Astrocyte (in vitro differentiated cells and primary cell): ENCODE data around the gene RAB5IF. TPM values are rescaled to one million over a fixed set of nuclear protein-coding genes. Genes with fewer than 3 reads are reported as not detected.

Experiments
- DNase-seq: peaks from one replicate; pipeline ENCODE4 v3.0.0-alpha.2; 2010; ENCODE audit warnings: low read depth
- FAIRE-seq: peaks from 2 replicates; lab custom pipeline; 2011; peaks lifted over from hg19 to GRCh38; lab: Jason Lieb, UNC
- H2AFZ ChIP-seq: 2 replicates; pipeline ENCODE4 v1.6.0; 2012; ENCODE audit warnings: low read depth, low read length, inconsistent platforms
- H3K27ac ChIP-seq: 2 replicates; pipeline ENCODE4 v1.5.1; 2011; ENCODE audit warnings: low read depth, low read length, inconsistent platforms
- H3K27me3 ChIP-seq: 2 replicates; pipeline ENCODE4 v1.6.0; 2011; ENCODE audit warnings: low read length, inconsistent platforms; ENCODE audit not compliant: insufficient read depth
- H3K36me3 ChIP-seq: 2 replicates; pipeline ENCODE4 v1.5.1; 2011; ENCODE audit warnings: low read length, inconsistent platforms; ENCODE audit not compliant: insufficient read depth
- H3K4me1 ChIP-seq: 2 replicates; pipeline ENCODE4 v1.5.1; 2011; ENCODE audit warnings: low read length, inconsistent platforms; ENCODE audit not compliant: insufficient read depth
- H3K4me2 ChIP-seq: 2 replicates; pipeline ENCODE4 v1.6.0; 2012; ENCODE audit warnings: low read length, inconsistent platforms
- H3K4me3 ChIP-seq: 2 replicates; pipeline ENCODE4 v1.5.1; 2011; ENCODE audit warnings: low read depth, mild to moderate bottlenecking, low read length, inconsistent platforms; ENCODE audit not compliant: insufficient read depth
- H3K79me2 ChIP-seq: 2 replicates; pipeline ENCODE4 v1.6.0; 2012; ENCODE audit warnings: mild to moderate bottlenecking, low read length, inconsistent platforms; ENCODE audit not compliant: insufficient read depth
- H3K9ac ChIP-seq: 2 replicates; pipeline ENCODE4 v1.6.0; 2012; ENCODE audit warnings: mild to moderate bottlenecking, low read length, inconsistent platforms
- H3K9me3 ChIP-seq: 2 replicates; pipeline ENCODE4 v1.5.1; 2012; ENCODE audit warnings: low read depth, mild to moderate bottlenecking, low read length, inconsistent platforms; ENCODE audit not compliant: insufficient read depth
- H4K20me1 ChIP-seq: 2 replicates; pipeline ENCODE4 v1.6.0; 2012; ENCODE audit warnings: low read length, inconsistent platforms; ENCODE audit not compliant: insufficient read depth
- H3K27ac Mint-ChIP-seq: one replicate; pipeline ENCODE4 v1.8.0; 2021; ENCODE audit warnings: mild to moderate bottlenecking, mixed read lengths; ENCODE audit not compliant: unreplicated experiment
- H3K27me3 Mint-ChIP-seq: one replicate; pipeline ENCODE4 v1.8.0; 2021; ENCODE audit warnings: low read depth, mixed read lengths; ENCODE audit not compliant: unreplicated experiment
- H3K36me3 Mint-ChIP-seq: one replicate; pipeline ENCODE4 v1.8.0; 2021; ENCODE audit warnings: low read depth, mixed read lengths; ENCODE audit not compliant: unreplicated experiment
- H3K4me1 Mint-ChIP-seq: one replicate; pipeline ENCODE4 v1.8.0; 2021; ENCODE audit warnings: low read depth, mixed read lengths; ENCODE audit not compliant: unreplicated experiment
- H3K4me3 Mint-ChIP-seq: one replicate; pipeline ENCODE4 v1.8.0; 2021; ENCODE audit warnings: mild to moderate bottlenecking, moderate library complexity, mixed read lengths; ENCODE audit not compliant: unreplicated experiment
- H3K9me3 Mint-ChIP-seq: one replicate; pipeline ENCODE4 v1.8.0; 2021; ENCODE audit warnings: mild to moderate bottlenecking, mixed read lengths; ENCODE audit not compliant: unreplicated experiment
- CTCF ChIP-seq: IDR thresholded peaks from 2 replicates; pipeline ENCODE4 v1.5.1; 2011; ENCODE audit warnings: low read depth, mild to moderate bottlenecking, inconsistent platforms, low read length, moderate library complexity; ENCODE audit not compliant: insufficient read depth
- EZH2 ChIP-seq: IDR thresholded peaks from 2 replicates; pipeline ENCODE4 v1.6.1; 2012; ENCODE audit warnings: mild to moderate bottlenecking, low read length, inconsistent platforms; ENCODE audit not compliant: insufficient read depth
- total RNA-seq: library from RNA; stranded (reverse); gene quantifications from 2 replicates; pipeline ENCODE4 v1.2.1, GENCODE V29; 2021

The RAB5IF gene
- total RNA-seq, 1 donor from 2014 or later: 117 TPM

GRCh38 chr20:36593347-36593929 is 12.1 kb upstream of the RAB5IF start:
- Histone ChIP-seq H3K27me3 (no peaks in the 10 kb centered on the region), H3K4me2 (no peak overlapping the region), H3K4me1 (peaks cover 7% of the 10 kb centered on the region), H3K9me3 (peaks cover 8% of the 10 kb centered on the region), H3K9ac (no peak overlapping the region), H3K36me3 (peaks cover 3% of the 10 kb centered on the region), H3K79me2 (no peaks in the 10 kb centered on the region), H2AFZ (no peak overlapping the region), H4K20me1 (no peaks in the 10 kb centered on the region), H3K27ac (no peak overlapping the region), H3K4me3 (no peak overlapping the region)
- no peaks in the 10 kb centered on the region for H3K4me1 Mint-ChIP-seq
- FAIRE-seq (no peak), DNase-seq (no peak)
- TF ChIP-seq EZH2: no peak
- no peak for TF ChIP-seq CTCF
- no peak overlapping the region for H3K4me3 Mint-ChIP-seq
- H3K27me3 Mint-ChIP-seq: no peaks in the 10 kb centered on the region
- H3K27ac Mint-ChIP-seq: no peak overlapping the region
- H3K36me3 Mint-ChIP-seq: peaks cover 9% of the 10 kb centered on the region
- no peaks in the 10 kb centered on the region for H3K9me3 Mint-ChIP-seq

- peaks cover 3% of the 10 kb centered on the region for H3K36me3 Mint-ChIP-seq
- no peaks in the 10 kb centered on the region for H3K9me3 ChIP-seq
Measured at GRCh38 chr20:36599912-36600345, 5.7 kb upstream of the RAB5IF start.

More at GRCh38 chr20:36599912-36600345, 5.7 kb upstream of the RAB5IF start:
- Histone ChIP-seq H3K4me1 (peaks cover 2% of the 10 kb centered on the region), H3K9ac (no peak overlapping the region), H4K20me1 (no peaks in the 10 kb centered on the region), H3K4me3 (no peak overlapping the region), H2AFZ (no peak overlapping the region), H3K27ac (no peak overlapping the region), H3K36me3 (no peaks in the 10 kb centered on the region), H3K4me2 (no peak overlapping the region), H3K27me3 (no peaks in the 10 kb centered on the region), H3K79me2 (no peaks in the 10 kb centered on the region)
- DNase-seq (no peak), FAIRE-seq (no peak)
- Mint-ChIP-seq H3K9me3 (no peaks in the 10 kb centered on the region), H3K4me1 (no peaks in the 10 kb centered on the region), H3K4me3 (no peak overlapping the region), H3K27ac (no peak overlapping the region), H3K27me3 (peaks cover 1% of the 10 kb centered on the region)
- TF ChIP-seq CTCF: no peak
- TF ChIP-seq EZH2: no peak
